Activated T-cell treated with anti-CD3 and anti-CD28 coated beads, Interleukin-2, amount 50 U/mL, for 4 hours (primary cell): Measurements from ENCODE around the gene NMRAL1. TPM values are rescaled to one million over a fixed set of nuclear protein-coding genes. Genes with fewer than 3 reads are reported as not detected.

ENCODE experiments used
- ATAC-seq, 2 donors: fragments of 200-7000 bp; cut with Tn5 transposase; one replicate each; pipeline ENCODE4 v1.10.0; 2021
- DNase-seq: peaks from one replicate; pipeline ENCODE4 v3.0.0-alpha.2; 2020
- H3K27me3 Mint-ChIP-seq: one replicate; pipeline ENCODE4 v1.8.0; 2021; ENCODE audit warnings: low read depth, mixed read lengths
- H3K36me3 Mint-ChIP-seq: one replicate; pipeline ENCODE4 v1.8.0; 2022; ENCODE audit warnings: mixed read lengths; ENCODE audit not compliant: insufficient read depth
- H3K4me1 Mint-ChIP-seq: one replicate; pipeline ENCODE4 v1.8.0; 2021; ENCODE audit warnings: low read depth, mixed read lengths
- H3K4me3 Mint-ChIP-seq: one replicate; pipeline ENCODE4 v1.8.0; 2021; ENCODE audit warnings: mild to moderate bottlenecking, moderate library complexity, mixed read lengths
- H3K9me3 Mint-ChIP-seq: one replicate; pipeline ENCODE4 v1.8.0; 2021; ENCODE audit warnings: mixed read lengths
- total RNA-seq, 3 donors: library from RNA; stranded (reverse); gene quantifications; one replicate each; pipeline ENCODE4 v1.2.1, GENCODE V29; 2021

NMRAL1 gene
- total RNA-seq, 3 donors from 2014 or later: 29.6 to 45.2 (median 41.5) TPM

GRCh38 chr16:4463522-4464163, 10.8 kb downstream of the NMRAL1 start:
- H3K4me3 Mint-ChIP-seq: no peak overlapping the region
- H3K27me3 Mint-ChIP-seq: no peaks in the 10 kb centered on the region
- ATAC-seq: no peak
- peaks cover 26% of the 10 kb centered on the region for H3K36me3 Mint-ChIP-seq
- H3K9me3 Mint-ChIP-seq: no peaks in the 10 kb centered on the region
- peaks cover 35% of the 10 kb centered on the region for H3K4me1 Mint-ChIP-seq
- no peak for DNase-seq

GRCh38 chr16:4461250-4462085, 13.0 kb downstream of the NMRAL1 start:
- ATAC-seq: no peak
- Mint-ChIP-seq H3K4me1 (peaks cover 29% of the 10 kb centered on the region), H3K4me3 (no peak overlapping the region), H3K27me3 (no peaks in the 10 kb centered on the region), H3K9me3 (no peaks in the 10 kb centered on the region), H3K36me3 (peaks cover 25% of the 10 kb centered on the region)
- DNase-seq: no peak

- no peak overlapping the region for H3K4me3 Mint-ChIP-seq
Measured at GRCh38 chr16:4460936-4461249, 13.5 kb downstream of the NMRAL1 start.

GRCh38 chr16:4455951-4456350, 18.5 kb downstream of the NMRAL1 start:
- H3K4me1 Mint-ChIP-seq: peaks cover 12% of the 10 kb centered on the region
- H3K36me3 Mint-ChIP-seq: peaks cover 31% of the 10 kb centered on the region
- no peak for DNase-seq
- no peaks in the 10 kb centered on the region for H3K9me3 Mint-ChIP-seq
- no peak for ATAC-seq
- H3K4me3 Mint-ChIP-seq: no peak overlapping the region
- H3K27me3 Mint-ChIP-seq: no peaks in the 10 kb centered on the region

More at GRCh38 chr16:4460936-4461249, 13.5 kb downstream of the NMRAL1 start:
- DNase-seq: no peak
- Mint-ChIP-seq H3K27me3 (no peaks in the 10 kb centered on the region), H3K36me3 (peaks cover 22% of the 10 kb centered on the region), H3K4me1 (peaks cover 23% of the 10 kb centered on the region), H3K9me3 (no peaks in the 10 kb centered on the region)
- ATAC-seq: no peak

DNA sequence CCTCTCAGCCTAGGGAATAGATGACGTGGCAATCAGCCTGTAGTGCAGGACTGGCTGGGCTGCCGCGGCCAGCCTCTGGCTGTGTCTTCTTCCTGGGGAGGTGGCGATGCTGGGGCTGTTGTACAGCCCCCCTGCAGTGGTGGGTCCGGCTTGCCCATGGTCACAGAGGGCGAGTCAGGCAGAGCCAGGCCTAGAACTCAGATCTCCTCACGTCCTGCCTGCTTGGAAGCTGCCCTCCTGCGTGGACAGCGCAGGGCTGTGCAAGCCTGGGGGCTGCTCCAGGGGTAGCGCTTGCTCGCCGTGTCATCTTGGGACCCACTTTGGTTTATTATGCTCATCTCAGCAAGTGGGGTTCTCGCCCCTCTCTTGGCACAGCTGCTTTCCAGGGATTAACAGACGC, 19.3 kb downstream of the NMRAL1 start:
- Mint-ChIP-seq H3K36me3 (peaks cover 32% of the 10 kb centered on the region), H3K4me1 (peaks cover 12% of the 10 kb centered on the region), H3K27me3 (no peaks in the 10 kb centered on the region), H3K4me3 (no peak overlapping the region), H3K9me3 (no peaks in the 10 kb centered on the region)
- DNase-seq: no peak
- ATAC-seq: no peak

- peaks cover 30% of the 10 kb centered on the region for H3K36me3 Mint-ChIP-seq
- no peaks in the 10 kb centered on the region for H3K27me3 Mint-ChIP-seq
- H3K4me3 Mint-ChIP-seq: no peak overlapping the region
- ATAC-seq: no peak
- no peak for DNase-seq
- peaks cover 8% of the 10 kb centered on the region for H3K4me1 Mint-ChIP-seq
- H3K9me3 Mint-ChIP-seq: no peaks in the 10 kb centered on the region
Measured at GRCh38 chr16:4454623-4455022, 19.8 kb downstream of the NMRAL1 start.

DNA sequence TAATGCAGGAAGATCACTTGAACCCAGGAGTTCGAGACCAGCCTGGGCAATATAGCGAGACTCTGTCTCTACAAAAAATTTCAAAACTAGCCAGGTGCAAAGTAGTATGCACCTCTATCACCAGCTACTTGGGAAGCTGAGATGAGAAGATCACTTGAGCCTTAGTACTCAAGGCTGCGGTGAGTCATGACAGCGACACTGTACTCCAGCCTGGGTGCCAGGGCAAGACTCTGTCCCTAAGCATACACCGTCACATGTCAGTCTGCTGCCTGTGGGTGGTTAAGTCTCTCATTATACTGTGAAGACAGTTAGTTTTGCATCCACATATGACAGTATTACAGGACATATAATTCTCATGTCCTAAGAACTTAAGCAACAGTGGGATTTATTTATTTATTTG, 21.8 kb downstream of the NMRAL1 start:
- ATAC-seq: no peak
- Mint-ChIP-seq H3K36me3 (peaks cover 30% of the 10 kb centered on the region), H3K4me3 (no peak overlapping the region), H3K4me1 (no peaks in the 10 kb centered on the region), H3K27me3 (no peaks in the 10 kb centered on the region), H3K9me3 (no peaks in the 10 kb centered on the region)
- DNase-seq: no peak

- Mint-ChIP-seq H3K36me3 (peaks cover 29% of the 10 kb centered on the region), H3K9me3 (no peaks in the 10 kb centered on the region), H3K4me1 (no peaks in the 10 kb centered on the region), H3K27me3 (no peaks in the 10 kb centered on the region), H3K4me3 (no peak overlapping the region)
- ATAC-seq (no peak), DNase-seq (no peak)
Measured at GRCh38 chr16:4450931-4451519, 23.4 kb downstream of the NMRAL1 start.

GRCh38 chr16:4450430-4450829, 24.0 kb downstream of the NMRAL1 start:
- Mint-ChIP-seq H3K4me3 (no peak overlapping the region), H3K4me1 (no peaks in the 10 kb centered on the region), H3K36me3 (peaks cover 26% of the 10 kb centered on the region), H3K27me3 (no peaks in the 10 kb centered on the region), H3K9me3 (no peaks in the 10 kb centered on the region)
- ATAC-seq (no peak), DNase-seq (no peak)

GRCh38 chr16:4443986-4444385, 30.4 kb downstream of the NMRAL1 start:
- Mint-ChIP-seq H3K36me3 (peaks cover 40% of the 10 kb centered on the region), H3K9me3 (no peaks in the 10 kb centered on the region)

DNA sequence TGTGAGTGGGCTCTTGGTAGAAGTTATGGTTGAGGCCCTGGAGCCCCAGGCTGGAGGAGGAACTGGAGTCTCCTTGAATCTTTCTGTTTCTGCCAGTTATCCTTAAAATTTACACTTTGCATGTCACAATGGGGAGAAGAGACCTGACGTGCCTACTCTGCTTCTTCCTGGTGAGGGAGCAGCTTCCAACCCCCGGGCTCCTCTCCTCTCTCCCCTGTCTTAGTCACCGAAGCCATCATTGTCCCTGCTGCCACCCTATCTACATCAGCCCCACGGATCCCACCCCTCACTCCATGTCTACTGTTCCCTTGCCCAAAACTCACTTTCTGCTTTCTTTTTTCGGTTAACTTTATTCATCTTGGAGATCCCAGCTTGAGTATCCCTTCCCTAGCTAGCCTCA, 31.2 kb downstream of the NMRAL1 start:
- no peak for DNase-seq
- no peak overlapping the region for H3K4me3 Mint-ChIP-seq
- ATAC-seq: no peak
- peaks cover 5% of the 10 kb centered on the region for H3K4me1 Mint-ChIP-seq
- no peaks in the 10 kb centered on the region for H3K9me3 Mint-ChIP-seq
- H3K27me3 Mint-ChIP-seq: no peaks in the 10 kb centered on the region
- peaks cover 40% of the 10 kb centered on the region for H3K36me3 Mint-ChIP-seq

More at GRCh38 chr16:4443986-4444385, 30.4 kb downstream of the NMRAL1 start:
- Mint-ChIP-seq H3K27me3 (no peaks in the 10 kb centered on the region), H3K4me3 (no peak overlapping the region), H3K4me1 (peaks cover 5% of the 10 kb centered on the region)
- DNase-seq (no peak), ATAC-seq (no peak)

GRCh38 chr16:4442371-4442770, 32.1 kb downstream of the NMRAL1 start:
- peaks cover 5% of the 10 kb centered on the region for H3K4me1 Mint-ChIP-seq
- no peak for ATAC-seq

GRCh38 chr16:4437366-4437765, 37.1 kb downstream of the NMRAL1 start:
- Mint-ChIP-seq H3K27me3 (no peaks in the 10 kb centered on the region), H3K36me3 (peaks cover 37% of the 10 kb centered on the region), H3K4me1 (peaks cover 10% of the 10 kb centered on the region), H3K9me3 (no peaks in the 10 kb centered on the region), H3K4me3 (no peak overlapping the region)
- ATAC-seq: no peak
- DNase-seq: no peak

More at GRCh38 chr16:4442371-4442770, 32.1 kb downstream of the NMRAL1 start:
- H3K4me3 Mint-ChIP-seq: no peak overlapping the region
- no peak for DNase-seq
- H3K27me3 Mint-ChIP-seq: no peaks in the 10 kb centered on the region
- no peaks in the 10 kb centered on the region for H3K9me3 Mint-ChIP-seq
- H3K36me3 Mint-ChIP-seq: peaks cover 41% of the 10 kb centered on the region

DNA sequence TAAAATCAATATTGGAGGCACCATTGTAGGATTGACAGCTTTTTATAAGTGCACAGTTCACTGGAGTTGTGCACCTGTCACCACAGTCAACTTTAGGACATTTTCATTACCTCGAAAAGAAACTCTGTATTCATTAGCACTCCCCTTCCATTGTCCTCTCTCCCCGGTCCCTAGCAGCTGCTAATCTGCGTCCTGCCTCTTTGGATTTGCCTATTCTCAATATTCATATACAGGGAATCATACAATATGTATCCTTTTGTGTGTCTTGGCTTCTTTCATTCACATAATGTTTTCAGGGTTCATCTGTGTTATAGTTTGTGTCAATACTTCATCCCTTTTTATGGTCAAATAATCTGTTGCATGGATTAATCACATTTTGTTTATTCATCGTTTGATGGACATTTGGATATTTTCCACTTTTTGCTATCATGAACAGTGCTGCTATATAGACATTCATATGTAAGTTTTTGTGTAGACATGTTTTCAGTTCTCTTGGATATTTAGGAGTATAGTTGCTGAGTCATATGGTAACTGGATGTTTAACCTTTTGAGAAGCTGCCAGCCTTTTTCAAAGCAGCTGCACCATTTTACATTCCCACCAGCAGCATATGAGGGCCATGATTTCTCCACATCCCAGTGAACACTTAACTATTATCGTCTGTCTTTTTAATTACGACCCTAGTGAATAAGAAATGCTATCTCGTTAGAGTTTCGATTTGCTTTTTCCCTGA, 38.9 kb downstream of the NMRAL1 start:
- no peaks in the 10 kb centered on the region for H3K9me3 Mint-ChIP-seq
- peaks cover 28% of the 10 kb centered on the region for H3K36me3 Mint-ChIP-seq
- no peaks in the 10 kb centered on the region for H3K27me3 Mint-ChIP-seq
- no peak overlapping the region for H3K4me3 Mint-ChIP-seq
- ATAC-seq (no peak), DNase-seq (no peak)
- peaks cover 10% of the 10 kb centered on the region for H3K4me1 Mint-ChIP-seq
